PC-9 (cell line): Measurements from ENCODE around the gene GOLGA1.
"Not testable (repeated sequence)": the region's sequence is repeated elsewhere in the genome, so short reads cannot be mapped to it uniquely, and the experiment has no call there.

Source experiments
- EZH2 ChIP-seq: fragments of 200-600 bp; sonication (generic); IDR thresholded peaks from 2 replicates; pipeline ENCODE4 v1.8.0; 2017; ENCODE audit warnings: antibody characterized with exemption, low read depth
- TF ChIP-seq, protein P1 (sequence below): fragments of 200-600 bp; sonication (generic); conservative IDR thresholded peaks from 2 replicates; pipeline ENCODE4 v1.6.1; 2017; ENCODE audit warnings: mixed run types, antibody characterized with exemption, mild to moderate bottlenecking, moderate library complexity

DNA sequence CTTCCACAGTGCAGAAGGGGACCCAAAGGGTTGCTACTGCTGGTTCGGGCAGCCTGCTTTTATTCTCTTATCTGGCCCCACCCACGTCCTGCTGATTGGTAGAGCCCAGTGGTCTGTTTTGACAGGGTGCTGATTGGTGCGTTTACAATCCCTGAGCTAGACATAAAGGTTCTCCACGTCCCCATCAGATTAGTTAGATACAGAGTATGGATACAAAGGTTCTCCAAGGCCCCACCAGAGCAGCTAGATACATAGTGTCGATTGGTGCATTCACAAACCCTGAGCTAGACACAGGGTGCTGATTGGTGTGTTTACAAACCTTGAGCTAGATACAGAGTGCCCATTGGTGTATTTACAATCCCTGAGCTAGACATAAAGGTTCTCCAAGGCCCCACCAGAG is 102.8 kb downstream of the GOLGA1 start:
- TF ChIP-seq, protein P1, sequence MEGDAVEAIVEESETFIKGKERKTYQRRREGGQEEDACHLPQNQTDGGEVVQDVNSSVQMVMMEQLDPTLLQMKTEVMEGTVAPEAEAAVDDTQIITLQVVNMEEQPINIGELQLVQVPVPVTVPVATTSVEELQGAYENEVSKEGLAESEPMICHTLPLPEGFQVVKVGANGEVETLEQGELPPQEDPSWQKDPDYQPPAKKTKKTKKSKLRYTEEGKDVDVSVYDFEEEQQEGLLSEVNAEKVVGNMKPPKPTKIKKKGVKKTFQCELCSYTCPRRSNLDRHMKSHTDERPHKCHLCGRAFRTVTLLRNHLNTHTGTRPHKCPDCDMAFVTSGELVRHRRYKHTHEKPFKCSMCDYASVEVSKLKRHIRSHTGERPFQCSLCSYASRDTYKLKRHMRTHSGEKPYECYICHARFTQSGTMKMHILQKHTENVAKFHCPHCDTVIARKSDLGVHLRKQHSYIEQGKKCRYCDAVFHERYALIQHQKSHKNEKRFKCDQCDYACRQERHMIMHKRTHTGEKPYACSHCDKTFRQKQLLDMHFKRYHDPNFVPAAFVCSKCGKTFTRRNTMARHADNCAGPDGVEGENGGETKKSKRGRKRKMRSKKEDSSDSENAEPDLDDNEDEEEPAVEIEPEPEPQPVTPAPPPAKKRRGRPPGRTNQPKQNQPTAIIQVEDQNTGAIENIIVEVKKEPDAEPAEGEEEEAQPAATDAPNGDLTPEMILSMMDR: not testable (repeated sequence)
- TF ChIP-seq EZH2: not testable (repeated sequence)
